OCI-LY1 (cell line): Measurements from ENCODE around the gene P2RY14.
A peak's percentile ranks its signal among the peaks of the same experiment; 100 is the strongest.

ENCODE experiments used
- H2AFZ ChIP-seq: fragments of 200-600 bp; sonication (generic), shearing (Covaris generic); 2 replicates; pipeline ENCODE4 v1.6.0; 2014; ENCODE audit warnings: antibody characterized with exemption, mild to moderate bottlenecking, low read length
- H3F3A ChIP-seq: fragments of 200-600 bp; sonication (generic), shearing (Covaris generic); 2 replicates; pipeline ENCODE4 v1.6.0; 2014; ENCODE audit warnings: mild to moderate bottlenecking, antibody characterized with exemption, low read length, moderate library complexity; ENCODE audit not compliant: insufficient read depth
- H3K27ac ChIP-seq: fragments of 200-600 bp; sonication (generic); 2 replicates; pipeline ENCODE4 v1.5.1; 2014; ENCODE audit warnings: low read length, mixed run types, mild to moderate bottlenecking, low read depth; ENCODE audit not compliant: poor library complexity, severe bottlenecking
- H3K27me3 ChIP-seq: fragments of 200-600 bp; sonication (generic); 2 replicates; pipeline ENCODE4 v1.6.0; 2014; ENCODE audit warnings: antibody characterized with exemption, mild to moderate bottlenecking, low read length, moderate library complexity; ENCODE audit not compliant: insufficient read depth
- H3K36me3 ChIP-seq: fragments of 200-600 bp; sonication (generic); 2 replicates; pipeline ENCODE4 v1.6.1; 2014; ENCODE audit warnings: mild to moderate bottlenecking, antibody characterized with exemption, low read length, moderate library complexity, mixed read lengths; ENCODE audit not compliant: insufficient read depth
- H3K4me1 ChIP-seq: fragments of 200-600 bp; sonication (generic); 2 replicates; pipeline ENCODE4 v1.5.1; 2014; ENCODE audit warnings: mild to moderate bottlenecking, low read length, moderate library complexity; ENCODE audit not compliant: insufficient read depth, severe bottlenecking
- H3K4me2 ChIP-seq: fragments of 200-600 bp; sonication (generic), shearing (Covaris generic); 2 replicates; pipeline ENCODE4 v1.6.1; 2014; ENCODE audit warnings: low read length
- H3K4me3 ChIP-seq: fragments of 200-600 bp; sonication (generic); 2 replicates; pipeline ENCODE4 v1.5.1; 2014; ENCODE audit warnings: low read length, low read depth, mild to moderate bottlenecking, mixed read lengths; ENCODE audit not compliant: poor library complexity, severe bottlenecking
- H3K79me2 ChIP-seq: fragments of 200-600 bp; shearing (Covaris generic); 2 replicates; pipeline ENCODE4 v1.6.1; 2016; ENCODE audit warnings: mixed run types, low read length, mixed read lengths; ENCODE audit not compliant: insufficient read depth
- H3K9ac ChIP-seq: fragments of 200-600 bp; sonication (generic), shearing (Covaris generic); 2 replicates; pipeline ENCODE4 v1.6.1; 2014; ENCODE audit warnings: mild to moderate bottlenecking, low read length, mixed read lengths
- H3K9me2 ChIP-seq: fragments of 200-600 bp; sonication (generic), shearing (Covaris generic); 2 replicates; pipeline ENCODE4 v1.6.1; 2014; ENCODE audit warnings: low read depth, mild to moderate bottlenecking, low read length, mixed read lengths
- H3K9me3 ChIP-seq: fragments of 200-600 bp; shearing (Covaris generic); 2 replicates; pipeline ENCODE4 v1.6.1; 2014; ENCODE audit warnings: low read length, mixed read lengths
- H4K20me1 ChIP-seq: fragments of 200-600 bp; sonication (generic), shearing (Covaris generic); 2 replicates; pipeline ENCODE4 v1.6.0; 2016; ENCODE audit warnings: mild to moderate bottlenecking, low read length; ENCODE audit not compliant: insufficient read depth
- EZH2 ChIP-seq: fragments of 200-600 bp; sonication (generic), shearing (Covaris generic); IDR thresholded peaks from 2 replicates; pipeline ENCODE4 v1.8.0; 2017; ENCODE audit warnings: borderline replicate concordance, mixed run types, mild to moderate bottlenecking, antibody characterized with exemption, low read length, moderate library complexity, mixed read lengths
- TF ChIP-seq, protein P1 (sequence below): fragments of 200-600 bp; sonication (generic), shearing (Covaris generic); IDR thresholded peaks from 2 replicates; pipeline ENCODE4 v1.5.1; 2017; ENCODE audit warnings: mild to moderate bottlenecking, antibody characterized with exemption, low read length, moderate library complexity, mixed read lengths

The P2RY14 gene

DNA sequence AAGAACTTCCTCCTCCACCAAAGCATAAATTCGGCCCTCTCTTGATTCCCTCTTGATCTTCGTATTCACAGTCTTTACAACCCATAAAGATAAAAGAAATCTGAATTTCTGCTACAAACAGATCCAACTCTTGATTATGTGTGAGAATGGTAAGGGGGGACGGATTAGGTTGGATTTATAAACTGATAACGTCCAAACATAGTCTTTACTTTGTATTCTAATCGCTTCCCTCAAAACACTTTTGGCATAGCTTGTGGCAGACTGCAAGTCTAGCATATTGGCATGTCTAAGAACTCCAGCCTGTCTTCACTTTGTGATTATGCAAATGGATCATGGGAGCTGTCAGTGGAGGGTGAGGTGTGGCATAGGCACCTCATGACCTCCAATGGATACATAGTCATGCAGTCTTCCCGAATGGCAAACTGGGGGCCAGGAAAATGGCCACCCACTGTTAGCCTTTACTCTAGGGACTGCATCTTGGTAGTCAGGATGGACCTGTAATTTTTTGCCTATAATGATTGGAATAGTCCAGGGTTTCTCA, 51.0 kb downstream of the P2RY14 start:
- peak overlapping the region; percentile 9; the same call in 1 of the 2 replicates for H3K4me2 ChIP-seq
- H3K4me3 ChIP-seq: no peak overlapping the region
- H4K20me1 ChIP-seq: no peaks in the 10 kb centered on the region
- TF ChIP-seq, protein P1, sequence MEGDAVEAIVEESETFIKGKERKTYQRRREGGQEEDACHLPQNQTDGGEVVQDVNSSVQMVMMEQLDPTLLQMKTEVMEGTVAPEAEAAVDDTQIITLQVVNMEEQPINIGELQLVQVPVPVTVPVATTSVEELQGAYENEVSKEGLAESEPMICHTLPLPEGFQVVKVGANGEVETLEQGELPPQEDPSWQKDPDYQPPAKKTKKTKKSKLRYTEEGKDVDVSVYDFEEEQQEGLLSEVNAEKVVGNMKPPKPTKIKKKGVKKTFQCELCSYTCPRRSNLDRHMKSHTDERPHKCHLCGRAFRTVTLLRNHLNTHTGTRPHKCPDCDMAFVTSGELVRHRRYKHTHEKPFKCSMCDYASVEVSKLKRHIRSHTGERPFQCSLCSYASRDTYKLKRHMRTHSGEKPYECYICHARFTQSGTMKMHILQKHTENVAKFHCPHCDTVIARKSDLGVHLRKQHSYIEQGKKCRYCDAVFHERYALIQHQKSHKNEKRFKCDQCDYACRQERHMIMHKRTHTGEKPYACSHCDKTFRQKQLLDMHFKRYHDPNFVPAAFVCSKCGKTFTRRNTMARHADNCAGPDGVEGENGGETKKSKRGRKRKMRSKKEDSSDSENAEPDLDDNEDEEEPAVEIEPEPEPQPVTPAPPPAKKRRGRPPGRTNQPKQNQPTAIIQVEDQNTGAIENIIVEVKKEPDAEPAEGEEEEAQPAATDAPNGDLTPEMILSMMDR: no peak
- TF ChIP-seq EZH2: no peak
- peaks cover 32% of the 10 kb centered on the region for H3K4me1 ChIP-seq
- no peaks in the 10 kb centered on the region for H3K9me2 ChIP-seq
- no peak overlapping the region for H2AFZ ChIP-seq
- no peaks in the 10 kb centered on the region for H3K79me2 ChIP-seq
- H3K36me3 ChIP-seq: no peaks in the 10 kb centered on the region
- no peak overlapping the region for H3K27ac ChIP-seq
- H3K9me3 ChIP-seq: no peaks in the 10 kb centered on the region
- no peak overlapping the region; the same call in 1 of the 2 replicates for H3K9ac ChIP-seq
- H3K27me3 ChIP-seq: no peaks in the 10 kb centered on the region
- H3F3A ChIP-seq: no peaks in the 10 kb centered on the region

DNA sequence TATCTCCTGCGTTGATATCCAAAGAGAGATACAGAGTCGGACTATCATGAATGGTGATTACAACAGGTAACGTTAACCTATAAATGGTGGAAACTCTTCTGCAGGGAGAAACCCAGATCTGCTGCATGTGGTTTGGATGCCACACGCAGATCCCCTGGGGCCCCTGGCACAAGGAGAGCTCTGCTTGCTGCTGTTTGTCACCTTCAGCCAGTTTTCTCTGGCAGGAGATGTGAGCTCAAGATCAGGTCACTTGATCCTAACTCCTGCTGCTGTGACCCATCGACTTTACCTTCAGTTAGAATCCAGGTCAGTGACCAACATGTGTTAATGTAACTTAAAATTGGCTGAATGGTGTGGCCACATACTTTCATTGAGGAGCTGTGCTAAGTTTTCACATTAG, 51.5 kb downstream of the P2RY14 start:
- no peak for TF ChIP-seq EZH2
- TF ChIP-seq, protein P1: no peak
- Histone ChIP-seq H3F3A (no peaks in the 10 kb centered on the region), H3K27me3 (no peaks in the 10 kb centered on the region), H3K9ac (no peak overlapping the region), H3K9me2 (no peaks in the 10 kb centered on the region), H3K27ac (no peak overlapping the region), H2AFZ (no peak overlapping the region), H3K79me2 (no peaks in the 10 kb centered on the region), H3K4me1 (peaks cover 32% of the 10 kb centered on the region), H3K4me2 (no peak overlapping the region), H3K9me3 (no peaks in the 10 kb centered on the region), H3K36me3 (no peaks in the 10 kb centered on the region), H3K4me3 (no peak overlapping the region), H4K20me1 (no peaks in the 10 kb centered on the region)

DNA sequence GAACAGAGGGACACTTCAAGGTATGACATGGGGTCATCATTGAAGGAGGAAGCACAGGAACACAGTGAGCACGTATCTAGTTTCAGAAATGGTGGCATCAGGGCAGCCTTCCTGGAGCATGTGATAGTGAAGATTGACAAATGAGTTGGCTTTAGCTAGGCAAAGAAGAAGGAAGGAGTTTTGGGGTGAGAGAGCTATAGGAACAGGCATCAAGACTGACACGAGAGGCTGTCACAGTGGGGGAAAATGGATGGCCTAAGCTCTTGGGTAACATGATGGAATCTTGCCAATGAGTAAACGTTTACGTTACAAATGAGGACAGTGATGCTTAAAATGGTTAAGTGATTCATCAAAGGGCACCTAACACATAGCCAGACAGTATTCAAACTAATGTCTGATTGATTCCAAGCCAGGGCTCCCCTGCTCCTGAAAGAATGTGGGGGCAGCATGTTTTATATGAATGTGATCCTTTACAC, 52.2 kb downstream of the P2RY14 start:
- no peaks in the 10 kb centered on the region for H3K27me3 ChIP-seq
- H3K27ac ChIP-seq: no peak overlapping the region
- H4K20me1 ChIP-seq: no peaks in the 10 kb centered on the region
- TF ChIP-seq, protein P1: no peak
- H3K4me3 ChIP-seq: no peak overlapping the region
- no peak overlapping the region for H2AFZ ChIP-seq
- H3F3A ChIP-seq: no peaks in the 10 kb centered on the region
- H3K36me3 ChIP-seq: no peaks in the 10 kb centered on the region
- no peaks in the 10 kb centered on the region for H3K79me2 ChIP-seq
- no peak overlapping the region for H3K4me2 ChIP-seq
- no peaks in the 10 kb centered on the region for H3K9me3 ChIP-seq
- no peaks in the 10 kb centered on the region for H3K9me2 ChIP-seq
- peaks cover 32% of the 10 kb centered on the region for H3K4me1 ChIP-seq
- no peak overlapping the region for H3K9ac ChIP-seq
